Hepatic stellate cell (primary cell): ENCODE results near the gene PDCD1.
"Not testable (repeated sequence)": the region's sequence is repeated elsewhere in the genome, so short reads cannot be mapped to it uniquely, and the experiment has no call there.

ENCODE experiments used
- DNase-seq: peaks from one replicate; pipeline ENCODE4 v3.0.0; 2011; ENCODE audit warnings: low spot score

PDCD1 gene

GRCh38 chr2:241813644-241814392, 44.9 kb downstream of the PDCD1 start:
- peak; percentile 18 for DNase-seq

- peak; percentile 8 for DNase-seq
These were observed 45.7 kb downstream of the PDCD1 start for GRCh38 chr2:241812730-241813643.

DNA sequence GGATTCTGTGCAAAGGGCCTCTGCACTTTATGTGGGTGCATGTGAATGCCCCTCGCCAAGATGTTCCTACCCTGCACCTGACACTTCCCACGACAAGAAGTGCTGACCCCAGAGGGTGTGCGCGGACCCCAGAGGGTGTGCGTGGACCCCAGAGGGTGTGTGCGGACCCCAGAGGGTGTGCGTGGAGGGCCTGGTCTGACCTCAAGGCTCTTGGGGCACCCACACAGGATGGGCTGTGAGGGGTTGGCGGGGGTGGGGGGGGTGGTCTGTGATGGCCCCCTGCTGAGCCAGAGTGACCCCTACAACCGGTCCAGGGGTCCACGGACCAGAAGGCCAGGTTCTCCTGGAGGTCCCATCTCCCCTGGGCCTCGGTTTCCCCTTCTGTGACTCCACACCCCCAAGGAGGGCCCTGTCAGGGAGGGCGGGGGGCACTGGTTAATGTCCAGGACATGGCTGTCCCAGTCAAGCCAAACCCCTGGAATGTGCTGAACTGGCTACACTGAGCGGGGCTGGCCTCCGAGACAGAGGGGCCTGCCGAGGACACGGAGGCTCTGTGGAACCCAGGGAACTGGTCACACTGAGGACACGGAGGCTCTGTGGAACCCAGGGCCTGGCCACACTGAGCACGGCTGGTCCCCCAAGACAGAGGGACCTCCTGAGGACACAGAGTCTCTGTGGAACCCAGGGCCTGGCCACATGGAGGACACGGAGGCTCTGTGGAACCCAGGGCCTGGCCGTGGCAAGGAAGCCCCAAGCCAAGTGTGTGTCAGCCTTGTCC, 46.6 kb downstream of the PDCD1 start:
- DNase-seq = peak; percentile 7

- DNase-seq = peak; percentile 28
These were observed 47.3 kb downstream of the PDCD1 start for GRCh38 chr2:241811201-241811951.

DNA sequence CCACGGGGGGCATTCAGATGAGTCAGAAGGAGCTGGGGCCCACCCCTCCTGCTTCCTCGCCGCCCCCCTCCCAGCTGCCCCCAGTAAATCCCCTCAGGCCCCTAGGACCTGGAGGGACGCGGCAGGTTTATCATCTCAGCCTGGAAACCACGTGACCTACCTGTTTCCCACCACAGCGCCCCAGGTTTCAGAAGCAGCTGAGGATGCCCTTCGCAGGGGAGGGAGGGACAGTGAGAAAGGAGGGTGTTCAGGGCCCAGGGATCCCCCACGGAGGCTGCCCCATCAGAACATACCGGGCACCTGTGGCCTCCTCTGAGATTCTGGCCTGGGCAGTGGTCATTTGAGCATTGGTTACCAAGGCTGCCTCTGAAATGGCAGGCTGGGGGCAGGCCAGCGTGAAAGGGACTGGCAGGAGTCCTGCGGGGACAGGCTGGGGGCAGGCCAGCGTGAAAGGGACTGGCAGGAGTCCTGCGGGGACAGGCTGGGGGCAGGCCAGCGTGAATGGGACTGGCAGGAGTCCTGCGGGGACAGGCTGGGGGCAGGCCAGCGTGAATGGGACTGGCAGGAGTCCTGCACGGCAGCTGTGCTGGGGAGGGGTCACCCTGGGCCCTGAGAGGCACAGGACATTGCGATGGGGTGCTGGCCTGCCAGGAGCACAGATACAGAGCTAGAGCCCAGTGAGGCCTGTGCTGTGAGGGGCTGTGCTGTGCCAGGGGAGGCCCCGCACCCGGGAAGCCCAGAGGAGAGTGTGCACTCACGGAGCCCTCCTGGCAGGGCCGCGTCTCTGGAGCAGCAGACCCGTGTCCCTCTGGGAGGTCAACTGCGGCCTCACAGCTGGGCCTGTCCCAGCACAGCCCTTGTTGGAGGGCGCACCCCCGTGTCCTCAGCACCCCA, 48.1 kb downstream of the PDCD1 start:
- peak; percentile 17 for DNase-seq

DNA sequence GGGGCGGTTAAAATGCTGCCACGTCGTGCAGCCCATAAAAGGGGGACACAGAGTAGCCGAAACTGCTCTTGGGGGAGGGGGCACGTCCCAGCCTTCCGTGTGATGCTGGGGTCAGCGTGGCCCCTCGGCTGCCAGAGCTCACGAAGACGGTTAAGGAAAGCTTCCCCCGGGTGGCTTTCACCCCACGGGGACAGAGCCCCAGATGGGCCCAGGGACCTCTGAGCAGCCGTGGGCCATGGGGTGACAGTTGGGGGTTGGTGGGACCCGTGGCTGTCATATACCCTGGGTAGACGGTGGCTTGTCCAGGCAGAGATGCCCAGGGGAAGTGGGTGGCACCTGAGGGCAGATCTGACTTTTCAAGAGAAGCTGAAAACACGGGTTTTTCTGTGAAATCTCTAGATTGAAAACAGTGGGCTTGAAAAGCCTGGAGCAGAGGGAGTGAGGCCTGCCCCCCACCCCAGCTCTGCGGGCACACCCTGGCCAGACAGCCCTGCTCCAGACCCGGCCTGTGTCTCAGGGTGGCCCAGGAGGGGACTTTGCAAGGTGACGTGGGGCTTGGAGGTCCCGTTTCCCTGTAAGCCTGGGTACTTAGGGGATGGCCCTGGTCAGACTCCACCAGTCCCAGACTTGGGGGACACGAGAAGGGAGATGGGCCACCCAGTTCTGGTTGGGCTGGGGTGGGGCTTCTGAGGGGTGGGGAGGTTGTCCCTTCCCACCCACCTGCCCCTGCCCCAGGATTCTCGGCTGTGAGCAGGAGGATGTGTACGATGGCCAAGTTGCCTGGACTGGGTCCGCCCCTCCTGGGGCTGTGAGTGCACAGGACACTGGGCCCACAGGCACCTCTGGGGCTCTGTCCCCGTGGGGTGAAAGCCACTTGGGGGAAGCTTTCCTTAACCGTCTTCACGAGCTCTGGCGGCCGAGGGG, 49.0 kb downstream of the PDCD1 start:
- peak; percentile 14 for DNase-seq

DNA sequence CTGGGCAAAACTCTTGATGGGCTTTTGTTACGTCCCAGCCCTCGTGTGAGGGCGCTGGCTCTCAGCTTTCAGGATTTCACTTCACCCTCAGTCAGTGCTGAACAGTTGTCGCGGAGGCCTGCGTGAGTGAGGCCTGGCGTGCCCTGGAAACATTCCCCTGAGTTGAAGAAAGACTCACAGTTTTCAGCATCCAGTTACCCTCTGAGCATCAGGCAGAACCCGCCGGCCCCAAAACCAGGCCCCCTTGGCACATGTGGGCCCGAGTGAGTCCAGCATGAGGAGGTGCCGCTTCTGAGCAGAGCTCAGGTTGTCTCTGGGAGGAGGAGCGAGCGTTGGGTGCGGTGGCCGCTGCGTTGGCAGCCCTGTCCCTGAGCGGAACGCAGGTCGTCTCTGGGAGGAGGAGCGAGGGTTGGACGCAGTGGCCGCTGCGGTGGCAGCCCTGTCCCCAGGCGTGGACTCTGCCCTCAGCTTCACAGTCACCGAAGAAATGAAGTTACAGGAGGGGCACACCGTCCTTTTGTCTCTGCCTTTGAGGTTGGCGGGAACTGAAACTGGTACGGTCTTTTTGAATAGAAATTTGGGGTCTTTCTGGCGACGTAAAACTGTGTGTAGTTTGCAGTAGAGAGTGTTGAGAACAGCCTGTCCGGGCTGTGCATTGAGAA, 49.8 kb downstream of the PDCD1 start, which contains the start of gene NEU4:
NEU4 (plus strand) TSS at position 473 of the 662 bp plus-strand sequence. CDS start 5,292 bp downstream, outside the sequence.
- DNase-seq = peak; percentile 5

GRCh38 chr2:241808051-241808720, 50.5 kb downstream of the PDCD1 start:
- DNase-seq = peak; percentile 14

DNA sequence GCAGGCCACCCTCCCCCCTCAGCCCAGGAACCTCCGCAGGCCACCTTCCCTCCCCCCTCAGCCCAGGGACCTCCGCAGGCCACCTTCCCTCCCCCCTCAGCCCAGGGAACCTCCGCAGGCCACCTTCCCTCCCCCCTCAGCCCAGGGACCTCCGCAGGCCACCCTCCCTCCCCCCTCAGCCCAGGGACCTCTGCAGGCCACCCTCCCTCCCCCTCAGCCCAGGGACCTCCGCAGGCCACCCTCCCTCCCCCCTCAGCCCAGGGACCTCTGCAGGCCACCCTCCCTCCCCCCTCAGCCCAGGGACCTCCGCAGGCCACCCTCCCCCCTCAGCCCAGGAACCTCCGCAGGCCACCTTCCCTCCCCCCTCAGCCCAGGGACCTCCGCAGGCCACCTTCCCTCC, 52.5 kb downstream of the PDCD1 start:
- not testable (repeated sequence) for DNase-seq

DNA sequence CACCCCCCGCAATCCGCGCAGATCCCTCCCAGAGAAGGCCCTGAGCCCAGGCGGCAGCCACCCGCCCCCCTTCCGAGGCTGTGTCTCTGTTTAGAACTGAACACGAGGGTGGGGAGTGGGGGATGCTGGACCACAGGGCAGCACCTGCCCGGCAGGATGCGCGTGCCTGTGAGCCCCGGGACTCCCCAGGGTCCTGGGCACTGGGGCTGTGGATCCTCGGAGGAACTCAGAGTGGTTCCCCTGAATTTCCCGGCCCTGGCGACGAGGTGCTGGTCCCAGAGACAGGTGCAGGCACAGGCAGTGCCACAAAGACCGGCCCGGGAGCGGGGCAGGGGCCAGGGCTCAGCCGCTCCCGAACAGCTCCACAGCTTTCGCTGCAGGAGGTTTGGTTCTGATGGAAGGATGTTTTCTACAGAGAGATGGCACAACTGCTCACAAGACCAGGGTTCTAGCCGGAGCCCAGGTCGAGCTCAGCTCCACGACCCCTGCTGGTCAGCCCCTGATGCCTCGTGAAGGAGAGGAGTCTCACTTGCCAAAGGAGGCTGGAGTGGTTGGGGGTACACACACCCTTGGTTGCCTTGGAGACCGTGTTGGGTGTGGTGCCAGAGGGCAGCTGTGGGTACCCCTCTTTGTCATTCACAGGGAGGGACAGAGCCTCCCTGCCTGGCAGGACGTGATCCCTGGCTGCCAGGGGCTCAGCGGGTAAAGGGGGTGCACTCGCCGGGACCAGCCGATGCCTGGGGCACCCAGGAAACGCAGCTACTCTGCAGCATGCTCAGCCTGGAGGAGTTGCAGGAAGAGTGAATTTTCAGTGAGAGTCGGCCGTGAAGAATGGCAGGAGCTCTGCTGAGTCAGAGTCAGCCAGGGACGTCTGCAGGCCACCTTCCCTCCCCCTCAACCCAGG, 54.1 kb downstream of the PDCD1 start:
- peak; percentile 59 for DNase-seq

DNA sequence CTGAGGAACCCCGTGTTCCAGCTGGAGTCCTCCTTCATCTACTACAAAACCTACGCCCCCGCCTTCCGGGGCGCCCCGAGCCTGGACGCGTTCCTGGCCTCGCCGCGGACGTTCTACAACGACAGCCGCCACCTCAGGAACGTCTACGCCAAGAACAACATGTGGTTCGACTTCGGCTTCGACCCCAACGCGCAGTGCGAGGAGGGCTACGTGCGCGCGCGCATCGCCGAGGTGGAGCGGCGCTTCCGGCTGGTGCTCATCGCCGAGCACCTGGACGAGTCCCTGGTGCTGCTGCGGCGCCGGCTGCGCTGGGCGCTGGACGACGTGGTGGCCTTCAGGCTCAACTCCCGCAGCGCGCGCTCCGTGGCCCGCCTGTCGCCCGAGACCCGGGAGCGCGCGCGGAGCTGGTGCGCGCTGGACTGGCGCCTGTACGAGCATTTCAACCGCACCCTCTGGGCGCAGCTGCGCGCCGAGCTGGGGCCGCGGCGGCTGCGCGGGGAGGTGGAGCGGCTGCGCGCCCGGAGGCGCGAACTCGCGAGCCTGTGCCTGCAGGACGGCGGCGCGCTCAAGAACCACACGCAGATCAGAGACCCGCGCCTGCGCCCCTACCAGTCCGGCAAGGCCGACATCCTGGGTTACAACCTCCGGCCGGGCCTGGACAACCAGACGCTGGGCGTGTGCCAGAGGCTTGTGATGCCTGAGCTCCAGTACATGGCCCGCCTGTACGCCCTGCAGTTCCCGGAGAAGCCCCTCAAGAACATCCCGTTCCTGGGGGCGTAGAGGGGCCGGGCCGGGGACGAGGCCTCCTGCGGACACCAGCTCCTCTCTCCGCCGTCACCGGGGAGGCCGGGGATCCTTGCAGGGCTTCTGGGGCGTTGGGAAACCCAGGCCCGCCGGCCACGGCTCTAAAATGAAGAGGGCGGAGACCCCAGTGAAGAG, 55.0 kb downstream of the PDCD1 start:
- peak; percentile 42 for DNase-seq

- DNase-seq = peak; percentile 4
These were observed 56.0 kb downstream of the PDCD1 start for GRCh38 chr2:241802421-241803318.

DNA sequence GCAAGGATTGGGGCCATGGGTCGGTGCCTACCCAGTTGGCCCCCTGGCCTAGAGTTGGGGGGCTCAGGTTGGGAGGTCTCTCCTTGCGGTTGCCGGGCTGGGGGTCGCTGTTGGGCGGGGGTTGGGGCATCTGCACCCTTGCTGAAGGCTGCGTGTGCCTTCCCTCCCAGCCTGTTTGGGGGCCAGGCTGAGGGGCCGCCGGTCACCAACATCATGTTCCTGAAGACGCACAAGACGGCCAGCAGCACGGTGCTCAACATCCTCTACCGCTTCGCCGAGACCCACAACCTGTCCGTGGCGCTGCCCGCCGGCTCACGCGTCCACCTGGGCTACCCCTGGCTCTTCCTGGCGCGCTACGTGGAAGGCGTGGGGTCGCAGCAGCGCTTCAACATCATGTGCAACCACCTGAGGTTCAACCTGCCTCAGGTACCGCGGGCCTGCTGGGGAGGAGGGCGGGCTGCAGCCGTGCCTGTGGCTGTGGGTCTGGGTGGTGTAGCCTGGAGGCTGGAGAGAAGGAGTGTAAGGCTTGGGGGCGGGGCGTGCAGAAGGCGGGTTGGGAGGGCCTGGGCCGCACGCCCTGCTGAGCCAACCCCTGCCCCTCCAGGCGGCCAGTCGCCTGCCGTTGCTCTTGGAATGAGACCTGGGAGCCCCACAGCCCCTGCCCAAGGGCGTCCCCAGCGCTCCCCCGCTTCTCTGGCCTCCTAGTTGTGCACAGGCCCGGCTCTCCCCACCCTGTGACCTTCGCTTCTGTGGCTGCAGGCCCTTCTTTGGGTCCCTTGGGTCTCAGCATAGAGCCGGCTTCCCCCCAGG, 56.9 kb downstream of the PDCD1 start:
- peak; percentile 8 for DNase-seq
